H1 (cell line): Measurements from ENCODE around the gene CASP9. TPM values are rescaled to one million over a fixed set of nuclear protein-coding genes. Genes with fewer than 3 reads are reported as not detected.

Experiments used
- CTCF ChIA-PET: fragments of 300-600 bp; sonication (Branson Sonifier 250); formaldehyde crosslinking; loops from one replicate; lab custom pipeline; 2021; ENCODE audit not compliant: partially characterized antibody; lab: Charles Lee
- POLR2A ChIA-PET: fragments of 300-600 bp; sonication (Branson Sonifier 250); formaldehyde crosslinking; loops from one replicate; lab custom pipeline; 2021; ENCODE audit warnings: inconsistent platforms; ENCODE audit not compliant: partially characterized antibody; lab: Charles Lee
- DNase-seq, 2 experiments: peaks; one replicate each; pipeline versions ENCODE4 v3.0.0 to v3.0.0-alpha.2; 2010 to 2022; ENCODE audit warnings: low spot score in 2 of 2, low read depth in 1 of 2, mixed read lengths in 1 of 2
- FAIRE-seq: peaks from 2 replicates; lab custom pipeline; 2011; peaks lifted over from hg19 to GRCh38; lab: Jason Lieb, UNC
- H2AFZ ChIP-seq: 2 replicates; pipeline ENCODE4 v1.8.1; 2012; ENCODE audit warnings: low read length, inconsistent platforms
- H2AK5ac ChIP-seq: 2 replicates; pipeline ENCODE4 v1.6.1; 2013; ENCODE audit warnings: low read depth, low read length
- H2BK120ac ChIP-seq: replicated peaks from 2 replicates; pipeline ENCODE3; 2013; ENCODE audit warnings: low read depth, low read length, inconsistent platforms
- H2BK12ac ChIP-seq: 2 replicates; pipeline ENCODE4 v1.6.1; 2013; ENCODE audit warnings: low read depth, low read length
- H2BK15ac ChIP-seq: 2 replicates; pipeline ENCODE4 v1.6.1; 2013; ENCODE audit warnings: low read length
- H2BK20ac ChIP-seq: 2 replicates; pipeline ENCODE4 v1.6.1; 2013; ENCODE audit warnings: low read length
- H2BK5ac ChIP-seq: 2 replicates; pipeline ENCODE4 v1.6.1; 2013; ENCODE audit warnings: low read depth, low read length
- H3K14ac ChIP-seq: 2 replicates; pipeline ENCODE4 v1.6.1; 2013; ENCODE audit warnings: inconsistent platforms; ENCODE audit not compliant: insufficient read length
- H3K18ac ChIP-seq: 2 replicates; pipeline ENCODE4 v1.6.1; 2013; ENCODE audit warnings: low read length; ENCODE audit errors: extremely low read depth
- H3K23ac ChIP-seq: 2 replicates; pipeline ENCODE4 v1.6.1; 2013; ENCODE audit warnings: inconsistent platforms; ENCODE audit not compliant: insufficient read length
- H3K23me2 ChIP-seq: 2 replicates; pipeline ENCODE4 v1.6.1; 2013; ENCODE audit warnings: low read depth, low read length
- H3K27ac ChIP-seq: 2 replicates; pipeline ENCODE4 v1.6.1; 2011; ENCODE audit warnings: low read depth, low read length, inconsistent platforms
- H3K27me3 ChIP-seq, 4 experiments: replicated peaks in 1 of 4; 1 replicate in 1 of 4; 2 replicates in 3 of 4; pipeline versions ENCODE4 v1.6.1 to v1.8.1; 2011 to 2013; ENCODE audit warnings: low read length in 3 of 4, mild to moderate bottlenecking in 3 of 4, inconsistent platforms in 2 of 4, mixed read lengths in 2 of 4, moderate library complexity in 1 of 4; ENCODE audit not compliant: control insufficient read depth in 3 of 4, insufficient read depth in 3 of 4; ENCODE audit errors: extremely low read depth in 1 of 4
- H3K36me3 ChIP-seq, 4 experiments: 2 replicates each; pipeline versions ENCODE4 v1.6.1 to v1.8.1; 2011 to 2013; ENCODE audit warnings: mild to moderate bottlenecking in 4 of 4, low read length in 3 of 4, moderate library complexity in 2 of 4, control low read depth in 1 of 4, inconsistent platforms in 1 of 4; ENCODE audit not compliant: insufficient read depth in 4 of 4, control insufficient read depth in 2 of 4
- H3K4ac ChIP-seq: replicated peaks from 2 replicates; pipeline ENCODE3; 2013; ENCODE audit warnings: low read length, low read depth, mixed read lengths, inconsistent platforms; ENCODE audit not compliant: insufficient read length
- H3K4me1 ChIP-seq, 4 experiments: replicated peaks in 1 of 4; 1 replicate in 1 of 4; 2 replicates in 3 of 4; pipeline versions ENCODE4 v1.6.1 to v1.8.1; 2011 to 2013; ENCODE audit warnings: low read length in 3 of 4, inconsistent platforms in 2 of 4, mixed read lengths in 1 of 4; ENCODE audit not compliant: insufficient read depth in 4 of 4, control insufficient read depth in 3 of 4
- H3K4me2 ChIP-seq, 2 experiments: 2 replicates each; pipeline versions ENCODE4 v1.6.1 to v1.8.1; 2011 to 2013; ENCODE audit warnings: low read depth in 2 of 2, low read length in 2 of 2, control low read depth in 1 of 2, inconsistent platforms in 1 of 2, mild to moderate bottlenecking in 1 of 2; ENCODE audit not compliant: insufficient read depth in 1 of 2
- H3K4me3 ChIP-seq, 4 experiments: fragments of 200-600, 300-600 bp in 1 of 4; sonication (generic), shearing (Covaris generic), sonication (Bioruptor Twin) in 1 of 4; 2 replicates each; pipeline versions ENCODE4 v1.5.1 to v1.8.1; 2011 to 2016; ENCODE audit warnings: low read length in 4 of 4, low read depth in 3 of 4, control low read depth in 2 of 4, inconsistent platforms in 2 of 4, mild to moderate bottlenecking in 2 of 4, mixed read lengths in 1 of 4, moderate library complexity in 1 of 4; ENCODE audit not compliant: insufficient read depth in 2 of 4; ENCODE audit errors: extremely low read depth in 1 of 4
- H3K56ac ChIP-seq: replicated peaks from 2 replicates; pipeline ENCODE3; 2013; ENCODE audit warnings: low read depth, mild to moderate bottlenecking, mixed read lengths, low read length, inconsistent platforms; ENCODE audit not compliant: insufficient read length
- H3K79me1 ChIP-seq: 2 replicates; pipeline ENCODE4 v1.6.1; 2013; ENCODE audit warnings: low read depth, low read length, control low read depth
- H3K79me2 ChIP-seq, 2 experiments: 2 replicates each; pipeline versions ENCODE4 v1.6.1 to v1.8.1; 2012 to 2013; ENCODE audit warnings: low read length in 2 of 2, mild to moderate bottlenecking in 2 of 2, inconsistent platforms in 1 of 2; ENCODE audit not compliant: insufficient read depth in 2 of 2, control insufficient read depth in 1 of 2
- H3K9ac ChIP-seq, 4 experiments: replicated peaks in 1 of 4; 1 replicate in 1 of 4; 2 replicates in 3 of 4; pipeline versions ENCODE4 v1.6.1 to v1.8.1; 2011 to 2013; ENCODE audit warnings: low read depth in 3 of 4, low read length in 3 of 4, control low read depth in 2 of 4, mild to moderate bottlenecking in 2 of 4, moderate library complexity in 2 of 4, inconsistent platforms in 1 of 4; ENCODE audit errors: extremely low read depth in 1 of 4
- H3K9me3 ChIP-seq, 2 experiments: 2 replicates each; pipeline versions ENCODE4 v1.6.1 to v1.8.1; 2012 to 2013; ENCODE audit warnings: mild to moderate bottlenecking in 2 of 2, moderate library complexity in 2 of 2, control low read depth in 1 of 2, inconsistent platforms in 1 of 2, low read depth in 1 of 2, low read length in 1 of 2, mixed read lengths in 1 of 2; ENCODE audit not compliant: insufficient read depth in 2 of 2
- H4K20me1 ChIP-seq, 2 experiments: replicated peaks in 1 of 2; 2 replicates each; pipeline versions ENCODE3 to v1.8.1; 2011 to 2013; ENCODE audit warnings: inconsistent platforms in 2 of 2, low read length in 2 of 2, mild to moderate bottlenecking in 1 of 2; ENCODE audit not compliant: insufficient read depth in 2 of 2, control insufficient read depth in 1 of 2
- H4K5ac ChIP-seq: 2 replicates; pipeline ENCODE4 v1.6.1; 2013; ENCODE audit warnings: low read length, low read depth, mixed read lengths, inconsistent platforms; ENCODE audit not compliant: insufficient read length
- H4K8ac ChIP-seq: 2 replicates; pipeline ENCODE4 v1.8.0; 2013; ENCODE audit warnings: mild to moderate bottlenecking, moderate library complexity, low read length, inconsistent platforms; ENCODE audit not compliant: insufficient read depth; ENCODE audit errors: extremely low read depth
- H4K91ac ChIP-seq: replicated peaks from 2 replicates; pipeline ENCODE3; 2013; ENCODE audit warnings: low read length, mixed read lengths, inconsistent platforms; ENCODE audit not compliant: insufficient read length
- BACH1 ChIP-seq: IDR thresholded peaks from 2 replicates; pipeline ENCODE4 v1.6.1; 2012; ENCODE audit warnings: low read length, improper control_type of control experiment
- CHD2 ChIP-seq: IDR thresholded peaks from 2 replicates; pipeline ENCODE4 v1.6.1; 2012; ENCODE audit warnings: low read length, improper control_type of control experiment
- CTBP2 ChIP-seq: IDR thresholded peaks from 2 replicates; pipeline ENCODE4 v1.7.0; 2011; ENCODE audit warnings: borderline replicate concordance, mild to moderate bottlenecking, moderate library complexity, mixed read lengths, low read length; ENCODE audit not compliant: insufficient read depth, insufficient read length
- JUND ChIP-seq: IDR thresholded peaks from 2 replicates; pipeline ENCODE4 v1.6.1; 2011; ENCODE audit warnings: mild to moderate bottlenecking, improper control_type of control experiment, low read length
- KDM4A ChIP-seq: IDR thresholded peaks from one replicate; pipeline ENCODE4 v1.7.1; 2012; ENCODE audit warnings: low read depth, mild to moderate bottlenecking, moderate library complexity, low read length, inconsistent platforms; ENCODE audit not compliant: severe bottlenecking
- WGBS, 2 experiments: shearing (Covaris generic) in 1 of 2; methylation state at CpG; one replicate each; pipeline versions ENCODE4 v1.1.6 to v1.1.7; 2013 to 2015; ENCODE audit warnings: low lambda C conversion rate in 2 of 2, mixed read lengths in 2 of 2, inconsistent platforms in 1 of 2, low coverage in 1 of 2, missing lambda C conversion rate in 1 of 2; ENCODE audit not compliant: insufficient replicate concordance in 2 of 2, insufficient coverage in 1 of 2, insufficient read length in 1 of 2; ENCODE audit errors: extremely low coverage in 1 of 2, missing lambda C conversion rate in 1 of 2; 5-methylcytosine and 5-hydroxymethylcytosine counted together
- polyA plus RNA-seq, 7 experiments: library from polyadenylated mRNA; depleted of rRNA in 3 of 7; stranded (reverse) in 5 of 7; unstranded in 2 of 7; fragments of >200 nt in 5 of 7; fragments of 200-250 nt in 2 of 7; gene quantifications; 1 replicate in 5 of 7; 2 replicates in 1 of 7; 4 replicates in 1 of 7; pipeline versions ENCODE4 v1.2.1 to v1.2.3, GENCODE V29; 2011 to 2013; ENCODE audit warnings: missing spikeins in 2 of 7, mixed read lengths in 2 of 7
- total RNA-seq: library from RNA; stranded (reverse); fragmentation: NEBNext Ultra II Directional; extraction: Animal tissue kit (Norgen Biotek cat#: 25700); gene quantifications from 2 replicates; pipeline ENCODE4 v1.2.1, GENCODE V29; 2021

Gene CASP9
- total and polyA plus RNA-seq, 2 of the 8 experiments (the other 6 are each of a cell fraction or from before 2014, with no cell fraction given): 14.8 to 36.3 TPM

GRCh38 chr1:15442759-15443158 is 81.3 kb downstream of the CASP9 start:
- Histone ChIP-seq H3K9me3 (no peaks in the 10 kb centered on the region), H3K79me1 (no peaks in the 10 kb centered on the region), H2AK5ac (no peak overlapping the region), H3K23me2 (no peaks in the 10 kb centered on the region; the same call in 1 of the 2 replicates), H2BK15ac (no peak overlapping the region), H3K36me3 (no peaks in the 10 kb centered on the region), H3K4me3 (no peak overlapping the region), H3K56ac (no peak overlapping the region), H3K9ac (no peak overlapping the region), H3K14ac (no peak overlapping the region), H3K23ac (no peak overlapping the region), H2BK12ac (no peak overlapping the region), H3K79me2 (no peaks in the 10 kb centered on the region), H4K20me1 (no peaks in the 10 kb centered on the region), H3K27me3 (no peaks in the 10 kb centered on the region), H4K8ac (no peak overlapping the region), H2BK20ac (no peak overlapping the region), H2BK120ac (no peak overlapping the region), H3K27ac (no peak overlapping the region), H4K5ac (no peak overlapping the region), H2BK5ac (no peak overlapping the region), H2AFZ (no peak overlapping the region), H3K4me1 (no peaks in the 10 kb centered on the region), H3K4me2 (no peak overlapping the region), H3K4ac (no peak overlapping the region), H3K18ac (no peak overlapping the region), H4K91ac (no peak overlapping the region)
- TF ChIP-seq KDM4A (no peak), JUND (no peak), BACH1 (no peak), CHD2 (no peak), CTBP2 (no peak)
- CTCF ChIA-PET: interaction anchor here (1.3 kb wide), 2 partner anchors 11 to 48 kb away, joined by 3 to 5 read pairs; no protein-coding TSS in a partner anchor
- POLR2A ChIA-PET: no interaction called here
- 86% methylated on average over 5 of the region's 5 CpGs; no CpG with 5 or more reads in 1 of the 2 experiments for WGBS, 2 experiments
- DNase-seq (no peak), FAIRE-seq (no peak)
